GM18526 (cell line): ENCODE results near the gene CPEB1.

Source experiments
- POLR2A ChIP-seq: IDR thresholded peaks from 3 replicates; pipeline ENCODE4 v1.6.1; 2011; ENCODE audit not compliant: insufficient read length; ENCODE audit errors: extremely low read depth

The CPEB1 gene

GRCh38 chr15:82570721-82571508 lies 76.2 kb downstream of the CPEB1 start:
- TF ChIP-seq POLR2A: no peak

GRCh38 chr15:82569834-82570233 lies 77.3 kb downstream of the CPEB1 start:
- no peak for TF ChIP-seq POLR2A

- TF ChIP-seq POLR2A: no peak
These were observed 78.2 kb downstream of the CPEB1 start for GRCh38 chr15:82568986-82569385.

GRCh38 chr15:82567661-82568060 lies 79.5 kb downstream of the CPEB1 start:
- no peak for TF ChIP-seq POLR2A

- TF ChIP-seq POLR2A: no peak
These were observed 80.5 kb downstream of the CPEB1 start for GRCh38 chr15:82566690-82567089.

- TF ChIP-seq POLR2A: no peak
These were observed 88.7 kb downstream of the CPEB1 start for GRCh38 chr15:82558502-82558901.

- no peak for TF ChIP-seq POLR2A
These were observed 90.7 kb downstream of the CPEB1 start for GRCh38 chr15:82556315-82557035.

- no peak for TF ChIP-seq POLR2A
These were observed 92.3 kb downstream of the CPEB1 start for GRCh38 chr15:82554849-82555248.

- TF ChIP-seq POLR2A: no peak
These were observed 92.8 kb downstream of the CPEB1 start for GRCh38 chr15:82554351-82554750.

- TF ChIP-seq POLR2A: no peak
These were observed 93.3 kb downstream of the CPEB1 start for GRCh38 chr15:82553846-82554245.

- TF ChIP-seq POLR2A: no peak
These were observed 94.3 kb downstream of the CPEB1 start for GRCh38 chr15:82552861-82553260.

- no peak for TF ChIP-seq POLR2A
These were observed 95.4 kb downstream of the CPEB1 start for GRCh38 chr15:82551646-82552247.

- TF ChIP-seq POLR2A: no peak
These were observed 97.9 kb downstream of the CPEB1 start for GRCh38 chr15:82549199-82549665.

- TF ChIP-seq POLR2A: no peak
These were observed 98.5 kb downstream of the CPEB1 start for GRCh38 chr15:82548700-82549099.

- TF ChIP-seq POLR2A: no peak
These were observed 101.7 kb downstream of the CPEB1 start for GRCh38 chr15:82545478-82545877.

- no peak for TF ChIP-seq POLR2A
These were observed 102.2 kb downstream of the CPEB1 start for GRCh38 chr15:82545002-82545401.
